Colonic mucosa (tissue), 4 donors: ENCODE data around the gene BCL6. TPM values are rescaled to one million over a fixed set of nuclear protein-coding genes. Genes with fewer than 3 reads are reported as not detected.

Experiments
- DNase-seq: peaks from one replicate; pipeline ENCODE4 v3.0.0-alpha.2; 2020
- H3K27ac ChIP-seq: fragments of 200-600 bp; one replicate; pipeline ENCODE4 v1.8.0; 2021
- H3K27me3 ChIP-seq: fragments of 200-600 bp; one replicate; pipeline ENCODE4 v1.8.0; 2021
- H3K36me3 ChIP-seq: fragments of 200-600 bp; one replicate; pipeline ENCODE4 v1.8.0; 2021
- H3K4me1 ChIP-seq: fragments of 200-600 bp; one replicate; pipeline ENCODE4 v1.8.0; 2021; ENCODE audit warnings: mild to moderate bottlenecking
- H3K4me3 ChIP-seq: fragments of 200-600 bp; one replicate; pipeline ENCODE4 v1.8.0; 2021
- H3K9ac ChIP-seq, 2 donors: one replicate each; pipeline ENCODE4 v1.7.0; 2013; ENCODE audit warnings: control low read depth in 2 of 2, low read depth in 2 of 2, low read length in 2 of 2
- H3K9me3 ChIP-seq: fragments of 200-600 bp; one replicate; pipeline ENCODE4 v1.8.0; 2021
- CTCF ChIP-seq: fragments of 200-600 bp; IDR thresholded peaks from one replicate; pipeline ENCODE4 v1.8.0; 2022; ENCODE audit warnings: antibody characterized with exemption, mild to moderate bottlenecking
- intact Hi-C: fragments of 100-400 bp; cut with DNase I; formaldehyde crosslinking; loops from one replicate; pipeline ENCODE4 v1.14.1; 2022
- total RNA-seq, 2 donors: library from RNA; stranded (reverse); fragmentation: NEBNext Ultra II Directional in 1 of 2; extraction: Animal tissue kit (Norgen Biotek cat#: 25700) in 1 of 2; gene quantifications; one replicate each; pipeline ENCODE4 v1.2.1, GENCODE V29; 2021
- donor health status: healthy.
- donor health status: DM: no; HTN: no; CAD: no.
- donor health status: DM: no; HTN: no; CAD: no.

BCL6 gene
- total RNA-seq, 2 donors from 2014 or later: 8.8 to 30.2 TPM

GRCh38 chr3:187788984-187789857 is 44.0 kb upstream of the BCL6 start:
- no peak for TF ChIP-seq CTCF
- no peak for DNase-seq
- intact Hi-C loops: no loop called here
- no peaks in the 10 kb centered on the region for H3K4me1 ChIP-seq
- H3K27me3 ChIP-seq: no peaks in the 10 kb centered on the region
- H3K36me3 ChIP-seq: no peaks in the 10 kb centered on the region
- H3K4me3 ChIP-seq: no peak overlapping the region
- no peaks in the 10 kb centered on the region for H3K9me3 ChIP-seq
- H3K27ac ChIP-seq: no peak overlapping the region
- H3K9ac ChIP-seq: no peak overlapping the region

GRCh38 chr3:187783098-187783497 is 37.8 kb upstream of the BCL6 start:
- H3K9me3 ChIP-seq: no peaks in the 10 kb centered on the region
- H3K36me3 ChIP-seq: no peaks in the 10 kb centered on the region
- H3K4me1 ChIP-seq: no peaks in the 10 kb centered on the region
- DNase-seq: no peak
- H3K27ac ChIP-seq: no peak overlapping the region
- intact Hi-C loops: no loop called here
- no peak overlapping the region for H3K4me3 ChIP-seq
- TF ChIP-seq CTCF: no peak
- no peaks in the 10 kb centered on the region for H3K27me3 ChIP-seq
- H3K9ac ChIP-seq: no peak overlapping the region

GRCh38 chr3:187782006-187782405 is 36.7 kb upstream of the BCL6 start:
- Histone ChIP-seq H3K9me3 (no peaks in the 10 kb centered on the region), H3K36me3 (no peaks in the 10 kb centered on the region), H3K9ac (no peak overlapping the region), H3K27me3 (no peaks in the 10 kb centered on the region), H3K4me1 (no peaks in the 10 kb centered on the region), H3K4me3 (no peak overlapping the region), H3K27ac (no peak overlapping the region)
- intact Hi-C loops: no loop called here
- TF ChIP-seq CTCF: no peak
- no peak for DNase-seq

- no peak for DNase-seq
- no peaks in the 10 kb centered on the region for H3K9me3 ChIP-seq
- H3K9ac ChIP-seq: no peak overlapping the region
- no peaks in the 10 kb centered on the region for H3K27me3 ChIP-seq
- no peaks in the 10 kb centered on the region for H3K36me3 ChIP-seq
- no peak overlapping the region for H3K4me3 ChIP-seq
- H3K27ac ChIP-seq: no peak overlapping the region
- H3K4me1 ChIP-seq: no peaks in the 10 kb centered on the region
- no peak for TF ChIP-seq CTCF
- intact Hi-C loops: no loop called here
Measured at GRCh38 chr3:187781001-187781400, 35.7 kb upstream of the BCL6 start.

GRCh38 chr3:187778726-187779125 is 33.5 kb upstream of the BCL6 start:
- Histone ChIP-seq H3K4me1 (no peaks in the 10 kb centered on the region), H3K9me3 (no peaks in the 10 kb centered on the region), H3K27me3 (no peaks in the 10 kb centered on the region), H3K4me3 (no peak overlapping the region), H3K27ac (no peak overlapping the region), H3K36me3 (no peaks in the 10 kb centered on the region), H3K9ac (no peak overlapping the region)
- no peak for TF ChIP-seq CTCF
- intact Hi-C loops: no loop called here
- DNase-seq: no peak
